GM19193 (cell line): ENCODE results near the gene NEK1.

Experiments used
- POLR2A ChIP-seq: IDR thresholded peaks from 4 replicates; pipeline ENCODE4 v1.6.1; 2011; ENCODE audit not compliant: insufficient read depth, insufficient read length; ENCODE audit errors: extremely low read depth

NEK1 gene

GRCh38 chr4:169618286-169618685, 5.9 kb upstream of the NEK1 start:
- no peak for TF ChIP-seq POLR2A

DNA sequence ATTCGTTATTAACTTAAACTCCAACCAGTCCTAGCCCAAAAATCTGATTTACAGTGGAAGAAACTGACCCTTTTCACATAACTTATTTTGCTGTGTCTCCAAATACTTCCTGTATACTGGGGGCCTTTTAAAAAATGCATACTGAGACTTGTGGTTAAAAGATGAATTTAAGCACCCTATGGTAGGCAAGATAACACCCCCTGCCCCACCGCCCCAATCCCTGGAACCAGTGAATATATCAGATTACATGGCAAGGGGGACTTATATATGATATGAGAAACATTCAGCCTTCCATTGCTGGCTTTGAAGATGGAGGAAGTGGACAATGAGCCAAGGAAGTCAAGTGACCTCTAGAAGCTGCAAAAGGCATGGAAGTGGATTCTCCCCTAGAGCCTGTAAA, 4.9 kb upstream of the NEK1 start:
- no peak for TF ChIP-seq POLR2A

DNA sequence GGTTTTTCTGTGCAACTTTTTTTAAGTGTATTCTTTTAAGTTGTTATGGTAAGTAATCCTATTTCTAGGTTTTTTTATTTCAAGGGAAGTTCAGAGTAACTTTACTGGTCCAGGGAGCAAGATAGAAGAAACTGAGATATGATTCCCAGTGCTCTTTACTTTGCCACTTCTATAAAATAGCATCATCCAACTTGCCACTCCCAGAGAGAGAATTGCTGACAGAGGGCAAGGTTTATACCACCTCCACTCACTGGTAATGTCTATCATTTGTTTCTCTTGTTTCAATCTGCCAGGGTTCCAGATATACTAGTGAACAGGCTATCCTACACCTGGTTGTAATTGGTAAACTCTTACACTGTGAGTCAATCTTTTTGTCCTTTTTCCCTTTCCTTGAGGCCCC, 4.5 kb upstream of the NEK1 start:
- no peak for TF ChIP-seq POLR2A

DNA sequence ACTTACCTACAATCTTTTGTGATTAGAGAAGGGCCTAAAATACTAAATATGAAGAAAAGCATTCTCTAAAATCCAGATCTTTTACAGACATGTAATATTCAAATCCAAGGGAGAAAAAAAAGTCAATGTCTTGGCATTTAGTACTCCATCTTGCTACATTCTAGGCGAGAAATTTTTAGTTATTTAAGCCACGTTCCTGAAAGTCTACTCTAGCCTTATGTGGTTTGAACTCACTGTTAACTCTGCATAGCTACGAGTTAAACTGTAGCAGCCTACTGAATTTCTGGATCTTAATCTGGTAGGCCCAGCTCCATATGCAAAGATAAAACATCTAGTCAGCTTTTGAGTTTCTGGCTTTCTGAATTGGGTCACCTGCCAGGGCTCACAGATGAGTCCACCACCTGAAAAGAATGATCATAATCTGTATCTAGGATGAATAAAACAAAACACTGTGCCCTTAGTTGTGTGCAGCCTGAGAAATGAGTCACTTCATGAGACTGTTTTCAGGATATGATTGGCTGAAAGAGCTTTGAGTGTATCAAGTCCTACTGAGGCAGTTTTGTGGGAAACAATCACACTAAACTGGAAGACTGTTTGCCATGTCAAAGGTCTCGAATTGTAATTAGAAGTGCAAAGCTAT, 3.2 kb upstream of the NEK1 start:
- TF ChIP-seq POLR2A: no peak

- TF ChIP-seq POLR2A: no peak
These were observed 782 bp upstream of the NEK1 start for GRCh38 chr4:169612871-169613859.

DNA sequence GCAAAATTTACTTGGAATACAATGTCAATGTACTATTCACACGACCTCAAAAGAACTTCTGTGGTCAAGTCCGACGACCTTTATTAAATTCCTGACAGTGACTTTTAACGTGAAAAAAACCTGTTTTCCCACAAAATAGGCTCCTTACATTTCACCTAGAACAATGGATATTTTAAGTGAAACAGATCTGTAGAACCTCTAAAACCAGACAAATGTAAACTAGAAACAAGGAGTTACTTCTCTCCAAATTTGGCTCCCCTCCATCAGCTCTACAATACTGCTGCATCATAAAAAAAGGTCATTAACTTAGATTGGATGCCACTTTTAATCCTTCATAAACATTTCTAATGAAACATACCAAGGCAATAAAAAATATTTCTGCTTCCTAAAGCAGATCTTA, 1.2 kb downstream of the NEK1 start:
- TF ChIP-seq POLR2A: no peak

GRCh38 chr4:169604903-169605331, 7.5 kb downstream of the NEK1 start:
- no peak for TF ChIP-seq POLR2A

- TF ChIP-seq POLR2A: no peak
These were observed 8.1 kb downstream of the NEK1 start for GRCh38 chr4:169604131-169604900.

DNA sequence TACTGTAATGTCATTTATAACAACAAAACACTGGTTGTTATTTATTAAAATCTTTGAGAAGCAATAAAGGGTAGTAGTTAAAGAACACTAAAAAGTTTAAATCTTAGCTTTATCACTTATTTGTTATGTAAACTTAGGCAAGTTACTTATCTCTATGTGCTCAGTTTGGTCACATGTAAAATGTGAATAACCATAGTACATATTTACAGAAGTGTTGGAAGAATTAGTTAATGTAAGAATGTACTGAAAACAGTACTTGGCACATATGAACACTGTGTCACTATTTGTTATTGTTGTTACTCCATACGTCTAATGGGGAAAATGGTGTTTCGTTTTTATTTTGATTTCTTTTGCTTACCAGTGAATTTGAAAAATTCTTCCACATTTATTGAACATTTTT, 9.1 kb downstream of the NEK1 start:
- TF ChIP-seq POLR2A: no peak

DNA sequence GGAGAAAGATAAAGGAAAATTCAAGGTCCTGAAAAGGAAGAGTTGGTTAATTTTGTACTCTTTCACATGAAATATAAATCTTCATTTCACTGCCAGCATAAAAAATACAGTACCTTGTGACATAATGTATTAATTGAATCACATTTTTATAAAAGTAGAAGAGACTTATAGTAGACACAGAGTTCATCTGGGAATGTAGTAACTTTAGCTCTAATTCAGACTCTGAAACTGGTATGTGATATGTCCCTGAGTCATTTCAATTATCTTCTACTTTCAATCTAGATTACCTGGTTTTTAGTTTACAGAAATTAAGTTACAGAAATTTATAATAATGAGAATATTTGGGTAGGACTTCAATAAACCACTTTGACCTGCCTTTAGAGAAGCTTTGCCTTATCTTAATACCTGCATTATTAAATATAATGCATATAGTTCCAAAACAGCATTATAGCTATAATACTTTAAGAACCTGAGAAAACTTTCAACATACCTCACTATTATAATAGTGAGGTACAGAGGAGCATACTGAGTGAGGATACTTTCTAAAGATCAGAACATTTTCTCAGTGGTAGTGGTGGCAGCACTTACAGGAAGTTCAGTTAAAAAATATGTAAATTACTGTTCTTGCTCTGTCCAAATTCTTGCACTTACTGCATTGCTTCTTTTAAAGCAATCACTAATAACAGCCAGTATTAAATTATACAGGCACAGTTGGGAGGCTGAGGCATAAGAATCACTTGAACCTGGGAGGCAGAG, 11.2 kb downstream of the NEK1 start:
- no peak for TF ChIP-seq POLR2A

DNA sequence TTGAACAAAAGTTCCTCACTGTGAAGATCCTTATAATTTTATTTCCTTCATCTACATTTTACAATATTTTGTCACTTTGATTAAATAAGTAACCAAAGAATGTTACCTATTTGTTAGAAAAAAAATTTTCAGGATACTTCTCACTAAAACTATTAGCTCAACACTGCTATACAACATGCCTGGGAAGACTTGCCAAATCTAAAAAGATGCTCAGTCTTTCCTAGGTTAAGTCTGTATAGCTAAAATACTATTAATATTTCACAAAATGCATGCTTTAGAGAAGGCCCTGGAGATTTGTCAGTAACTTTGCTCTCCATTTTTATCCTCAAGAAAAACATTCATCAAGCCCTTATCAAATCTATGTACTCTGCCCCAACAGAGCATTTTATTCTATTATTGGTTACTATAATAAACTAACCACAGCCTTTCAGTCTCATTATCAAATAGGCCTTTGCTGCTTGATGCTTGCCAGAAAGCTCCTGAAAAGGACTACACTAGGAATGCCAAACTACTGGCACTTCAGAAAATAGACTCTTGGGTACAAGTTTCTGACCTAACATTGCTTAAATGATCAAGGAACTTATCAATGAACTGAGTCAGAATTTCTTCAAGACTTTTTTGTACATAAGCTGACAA, 17.7 kb downstream of the NEK1 start:
- TF ChIP-seq POLR2A: no peak

DNA sequence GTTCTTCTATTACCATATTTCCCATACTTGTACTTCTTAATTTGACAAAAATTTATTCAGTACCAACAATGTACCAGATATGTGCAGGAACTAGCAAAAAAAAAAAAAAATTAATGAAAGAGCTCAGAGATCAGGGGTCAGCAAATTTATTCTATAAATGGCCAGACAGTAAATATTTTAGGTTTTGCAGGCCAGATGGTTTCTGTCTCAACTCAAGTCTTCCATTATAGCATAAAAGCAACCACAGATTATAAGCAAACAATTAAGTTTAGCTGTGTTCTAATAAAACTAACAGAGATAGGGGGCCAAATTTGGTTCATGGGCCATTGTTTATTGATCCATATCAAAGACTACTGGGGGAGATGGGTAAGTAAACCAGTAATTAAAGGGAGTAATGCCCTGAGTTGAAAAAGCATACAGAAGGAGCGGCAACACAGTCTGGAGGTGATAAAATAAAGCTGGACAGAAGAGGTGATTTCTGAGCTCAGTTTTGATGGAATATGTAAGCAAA, 19.3 kb downstream of the NEK1 start:
- TF ChIP-seq POLR2A: no peak

- TF ChIP-seq POLR2A: no peak
These were observed 28.8 kb downstream of the NEK1 start for GRCh38 chr4:169583563-169583962.

- no peak for TF ChIP-seq POLR2A
These were observed 29.7 kb downstream of the NEK1 start for GRCh38 chr4:169582706-169583105.

- no peak for TF ChIP-seq POLR2A
These were observed 30.2 kb downstream of the NEK1 start for GRCh38 chr4:169582203-169582602.

GRCh38 chr4:169573889-169574288, 38.5 kb downstream of the NEK1 start:
- no peak for TF ChIP-seq POLR2A
